HG03139 (cell line): Measurements from ENCODE around the gene APMAP.
"Not testable (repeated sequence)": the region's sequence is repeated elsewhere in the genome, so short reads cannot be mapped to it uniquely, and the experiment has no call there.

Source experiments
- ATAC-seq: cut with Tn5 transposase; IDR thresholded peaks from one replicate; pipeline ENCODE4 v1.9.1; 2021; ENCODE audit not compliant: unreplicated experiment

The APMAP gene

DNA sequence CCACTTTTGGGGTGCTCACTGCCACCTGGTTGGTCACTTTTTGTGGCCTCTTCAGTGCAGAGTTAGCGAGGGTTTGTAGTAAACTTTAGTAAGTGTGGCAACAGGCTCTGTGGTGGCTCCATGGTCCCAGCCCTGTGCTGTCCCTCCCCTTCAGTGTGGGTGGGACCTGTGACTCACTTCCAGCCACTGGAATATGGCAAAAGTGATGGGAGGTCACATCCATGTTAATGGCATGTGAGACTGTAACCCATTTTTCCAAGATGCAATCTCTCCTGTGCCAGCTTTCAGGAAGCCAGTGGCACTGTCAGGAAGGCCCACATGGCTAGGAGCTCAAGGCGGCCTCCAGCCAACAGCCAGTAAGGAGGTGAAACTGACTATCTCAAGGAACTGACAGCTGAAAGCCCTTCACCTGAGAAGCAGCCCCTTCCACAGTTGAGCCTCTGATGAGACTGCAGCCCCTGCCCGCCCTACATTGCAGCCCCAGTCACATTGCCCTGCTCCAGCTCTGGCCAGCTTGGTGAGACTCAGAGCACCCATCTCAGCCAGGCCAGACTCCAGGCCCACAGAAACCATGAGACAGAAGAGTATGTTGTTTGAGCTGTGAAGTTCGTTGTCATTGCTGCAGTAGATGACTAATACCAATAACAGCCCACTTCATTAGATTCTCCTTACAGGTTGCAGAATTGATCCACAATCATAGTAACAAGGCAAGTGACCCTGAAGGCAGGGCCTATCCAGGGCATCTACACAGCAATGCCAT, 56.6 kb downstream of the APMAP start:
- no peak for ATAC-seq

DNA sequence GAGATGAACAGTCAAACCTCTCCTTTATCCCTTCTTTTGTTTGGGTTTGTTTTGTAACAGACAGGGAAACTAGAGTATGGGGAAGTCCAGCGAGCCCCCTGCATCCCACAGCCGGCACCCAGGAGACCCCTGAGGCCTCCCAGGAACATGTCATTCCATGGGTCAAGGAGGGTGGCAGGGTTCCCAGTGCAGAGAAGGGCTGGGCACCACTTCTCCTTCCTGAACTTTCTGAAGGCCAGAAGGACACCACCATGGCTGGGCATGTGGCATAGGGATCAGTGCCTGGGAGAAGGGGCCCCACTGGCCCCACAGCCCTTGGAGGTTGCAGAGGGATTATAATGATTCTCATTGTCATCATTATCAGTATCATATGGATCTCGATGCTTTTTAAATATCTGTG, 57.4 kb downstream of the APMAP start:
- ATAC-seq: no peak

DNA sequence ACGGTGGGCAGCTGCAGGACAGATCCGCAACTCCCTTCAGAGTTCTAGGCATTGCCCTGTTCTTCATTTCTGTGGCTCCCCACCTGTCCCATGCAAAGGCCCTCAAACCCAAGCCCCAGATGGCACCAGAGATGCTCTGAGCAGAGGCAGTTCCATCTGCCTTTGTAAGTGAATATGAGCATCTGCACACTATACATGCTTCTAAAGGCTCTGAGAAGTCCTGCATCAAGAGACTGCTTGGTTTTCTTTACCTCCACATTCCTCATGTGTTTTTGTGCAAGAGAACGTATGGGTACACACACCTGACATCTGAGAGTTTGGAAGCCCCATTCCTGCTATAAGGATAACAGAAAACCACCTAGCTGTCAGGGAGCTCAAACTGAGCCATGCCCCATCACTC, 57.8 kb downstream of the APMAP start:
- no peak for ATAC-seq

DNA sequence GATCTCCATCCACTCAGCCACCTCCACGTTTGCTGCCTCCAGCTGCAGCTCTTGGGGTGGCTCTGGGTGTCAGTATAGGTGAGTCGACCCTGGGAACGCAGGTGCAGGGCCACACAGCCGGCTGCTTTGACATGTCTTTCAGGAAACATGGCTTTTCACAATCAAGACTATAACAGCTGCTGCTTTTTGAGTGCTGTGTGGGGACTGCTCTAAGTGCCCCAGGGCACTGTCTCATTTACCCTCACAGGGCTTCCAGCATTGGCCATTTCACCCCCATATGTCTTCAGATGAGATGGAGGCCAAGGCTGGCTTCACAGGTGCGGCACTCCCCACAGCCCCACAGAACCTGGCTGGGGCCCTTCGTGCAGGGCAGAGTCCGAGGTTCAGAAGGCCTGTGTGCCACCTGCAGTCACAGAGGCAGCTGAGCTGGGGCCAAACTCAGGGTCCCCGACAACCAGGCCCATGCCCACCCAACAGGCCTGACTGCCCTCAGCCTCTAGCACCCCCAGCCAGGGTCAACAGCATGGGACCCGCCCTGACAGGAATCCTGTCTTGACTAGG, 58.4 kb downstream of the APMAP start:
- ATAC-seq: no peak

DNA sequence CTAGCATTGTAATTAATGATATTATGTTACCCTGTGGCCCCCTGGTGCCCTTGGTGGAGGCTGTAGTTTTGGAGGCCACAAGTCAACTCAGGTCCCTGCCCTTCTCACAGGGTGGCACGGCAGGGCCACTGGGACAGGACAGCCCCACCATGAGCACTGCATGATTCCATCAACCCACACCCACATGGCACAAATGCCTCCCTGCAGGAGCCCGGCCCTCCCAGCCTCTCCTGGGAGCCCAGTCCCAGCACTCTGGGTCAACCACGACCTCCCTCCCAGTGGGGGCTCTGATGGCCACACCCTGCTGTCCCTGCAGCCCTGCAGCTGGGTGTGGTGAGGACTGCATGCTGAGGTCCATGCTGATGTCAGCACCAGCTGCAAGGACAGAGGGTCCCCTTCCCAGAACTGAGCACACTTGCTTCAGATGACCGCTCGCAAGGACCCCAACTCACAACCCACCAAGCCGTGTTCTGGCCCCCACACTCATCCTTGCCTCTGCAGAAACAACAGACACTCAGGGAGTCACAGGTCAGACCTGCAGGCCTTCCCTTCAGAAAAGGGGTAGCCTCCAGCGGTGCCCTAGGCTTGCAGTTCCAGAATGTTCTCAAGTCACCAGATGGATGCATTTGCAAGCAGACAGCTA, 59.2 kb downstream of the APMAP start:
- ATAC-seq: no peak

DNA sequence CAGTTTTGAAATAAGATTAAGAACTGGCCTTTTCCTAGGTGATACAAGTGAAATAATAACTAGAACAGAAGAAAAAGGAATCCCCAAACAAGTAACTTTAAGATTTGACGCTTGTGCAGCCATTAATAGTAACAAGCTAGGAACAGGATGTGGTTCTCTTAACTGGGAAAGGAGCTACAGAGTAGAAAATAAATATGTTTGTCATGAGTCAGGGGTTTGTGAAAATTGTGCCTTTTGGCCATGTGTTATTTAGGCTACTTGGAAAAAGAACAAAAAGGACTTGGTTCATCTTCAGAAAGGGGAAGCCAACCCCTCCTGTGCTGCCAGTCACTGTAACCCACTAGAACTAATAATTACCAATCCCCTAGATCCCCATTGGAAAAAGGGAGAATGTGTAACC, 60.7 kb downstream of the APMAP start:
- ATAC-seq: not testable (repeated sequence)

DNA sequence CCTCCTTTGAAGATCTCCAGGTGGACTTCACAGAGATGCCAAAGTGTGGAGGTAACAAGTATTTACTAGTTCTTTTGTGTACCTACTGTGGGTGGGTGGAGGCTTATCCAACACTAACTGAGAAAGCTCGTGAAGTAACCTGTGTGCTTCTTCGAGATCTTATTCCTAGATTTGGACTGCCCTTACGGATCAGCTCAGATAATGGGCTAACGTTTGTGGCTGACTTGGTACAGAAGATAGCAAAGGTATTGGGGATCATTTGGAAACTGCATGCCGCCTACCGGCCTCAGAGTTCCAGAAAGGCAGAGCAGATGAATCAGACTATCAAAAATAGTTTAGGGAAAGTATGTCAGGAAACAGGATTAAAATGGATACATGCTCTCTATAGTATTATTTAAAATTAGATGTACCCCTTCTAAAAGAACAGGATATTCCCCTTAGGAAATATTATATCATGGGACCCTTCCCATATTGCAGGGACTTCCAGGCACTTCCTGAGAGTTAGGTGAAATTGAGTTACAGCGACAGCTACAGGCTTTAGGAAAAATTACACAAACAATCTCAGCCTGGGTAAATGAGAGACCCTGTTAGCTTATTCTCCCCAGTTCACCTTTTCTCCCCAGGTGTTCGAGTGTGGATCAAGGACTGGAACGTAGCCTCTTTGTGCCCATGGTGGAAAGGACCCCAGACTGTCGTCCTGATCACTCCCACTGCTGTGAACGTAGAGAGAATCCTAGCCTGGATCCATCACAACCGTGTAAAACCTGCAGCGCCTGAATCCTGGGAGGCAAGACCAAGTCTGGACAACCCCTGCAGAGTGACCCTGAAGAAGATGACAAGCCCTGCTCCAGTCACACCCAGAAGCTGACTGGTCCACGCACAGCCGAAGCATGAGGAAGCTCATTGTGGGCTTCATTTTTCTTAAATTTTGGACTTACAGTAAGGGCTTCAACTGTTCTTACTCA, 61.5 kb downstream of the APMAP start:
- not testable (repeated sequence) for ATAC-seq

DNA sequence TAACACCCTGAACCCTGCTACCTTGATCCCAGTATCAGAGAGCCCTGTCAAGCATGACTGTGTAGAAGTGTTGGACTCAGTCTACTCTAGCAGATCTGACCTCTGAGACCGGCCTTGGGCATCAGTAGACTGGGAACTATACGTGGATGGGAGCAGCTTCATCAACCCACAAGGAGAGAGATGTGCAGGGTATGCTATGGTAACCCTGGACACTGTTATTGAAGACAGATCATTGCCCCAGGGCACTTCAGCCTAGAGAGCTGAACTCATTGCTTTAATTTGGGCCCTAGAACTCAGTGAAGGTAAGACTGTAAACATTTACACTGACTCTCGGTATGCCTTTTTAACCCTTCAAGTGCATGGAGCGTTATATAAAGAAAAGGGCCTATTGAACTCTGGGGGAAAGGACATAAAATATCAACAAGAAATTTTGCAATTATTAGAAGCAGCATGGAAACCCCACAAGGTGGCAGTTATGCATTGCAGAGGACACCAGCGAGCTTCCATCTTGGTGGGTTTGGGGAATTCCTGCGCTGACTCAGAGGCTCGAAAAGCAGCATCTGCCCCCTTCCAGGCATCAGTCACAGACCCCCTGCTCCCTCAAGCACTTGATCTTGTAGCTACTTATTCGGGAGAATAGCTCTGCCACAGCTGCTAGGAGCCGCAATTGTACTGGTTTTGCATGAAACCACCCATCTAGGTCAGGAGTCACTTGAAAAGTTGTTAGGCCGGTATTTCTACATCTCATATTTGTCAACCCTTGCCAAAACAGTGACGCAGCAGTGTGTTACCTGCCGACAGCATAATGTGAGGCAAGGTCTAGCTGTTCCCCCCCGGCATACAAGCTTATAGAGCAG, 62.5 kb downstream of the APMAP start:
- not testable (repeated sequence) for ATAC-seq

DNA sequence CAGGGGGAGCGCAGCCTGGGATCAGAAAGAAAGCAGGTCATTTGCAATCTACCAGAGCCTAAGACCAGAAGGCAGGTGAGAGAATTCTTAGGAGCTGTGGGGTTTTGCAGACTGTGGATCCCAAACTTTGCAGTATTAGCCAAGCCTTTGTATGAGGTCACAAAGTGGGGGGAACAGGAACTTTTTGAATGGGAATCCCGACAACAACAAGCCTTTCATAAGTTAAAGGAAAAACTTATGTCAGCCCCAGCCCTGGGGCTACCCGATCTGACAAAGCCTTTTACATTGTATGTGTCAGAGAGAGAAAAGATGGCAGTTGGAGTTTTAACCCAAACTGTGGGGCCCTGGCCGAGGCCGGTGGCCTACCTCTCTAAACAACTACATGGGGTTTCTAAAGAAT, 63.3 kb downstream of the APMAP start:
- ATAC-seq: not testable (repeated sequence)

DNA sequence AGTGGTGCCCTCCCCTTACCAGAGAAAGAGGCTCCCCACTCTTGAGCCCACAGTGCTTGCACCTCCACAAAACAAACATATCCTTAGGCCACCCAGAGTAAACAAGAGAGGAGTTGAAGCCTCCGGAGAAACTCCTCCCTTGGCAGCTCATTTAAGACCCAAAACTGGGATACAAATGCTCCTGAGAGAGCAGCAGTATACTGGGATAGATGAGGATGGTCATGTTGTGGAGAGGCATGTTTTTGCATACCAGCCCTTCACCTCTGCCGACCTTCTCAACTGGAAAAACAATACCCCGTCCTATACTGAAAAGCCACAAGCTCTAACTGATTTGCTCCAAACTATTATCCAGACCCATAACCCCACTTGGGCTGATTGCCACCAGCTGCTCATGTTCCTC, 71.8 kb downstream of the APMAP start:
- not testable (repeated sequence) for ATAC-seq

DNA sequence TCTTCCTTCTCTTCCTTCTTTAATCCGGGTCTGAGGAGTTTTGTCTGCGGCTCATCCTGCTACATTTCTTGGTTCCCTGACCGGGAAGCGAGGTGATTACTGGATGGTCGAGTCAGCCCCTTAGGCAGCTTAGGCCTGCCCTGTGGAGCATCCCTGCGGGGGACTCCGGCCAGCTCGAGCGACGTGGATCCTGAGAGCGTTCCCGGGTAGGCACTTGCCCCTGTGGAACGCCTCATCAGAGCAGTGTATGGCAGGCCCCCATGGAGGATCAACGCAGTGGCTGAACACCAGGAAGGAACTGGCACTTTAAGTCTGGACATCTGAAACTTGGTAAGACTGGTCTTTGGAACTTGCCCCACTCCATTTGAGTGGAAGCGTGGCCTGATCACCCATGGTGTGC, 72.9 kb downstream of the APMAP start:
- not testable (repeated sequence) for ATAC-seq

DNA sequence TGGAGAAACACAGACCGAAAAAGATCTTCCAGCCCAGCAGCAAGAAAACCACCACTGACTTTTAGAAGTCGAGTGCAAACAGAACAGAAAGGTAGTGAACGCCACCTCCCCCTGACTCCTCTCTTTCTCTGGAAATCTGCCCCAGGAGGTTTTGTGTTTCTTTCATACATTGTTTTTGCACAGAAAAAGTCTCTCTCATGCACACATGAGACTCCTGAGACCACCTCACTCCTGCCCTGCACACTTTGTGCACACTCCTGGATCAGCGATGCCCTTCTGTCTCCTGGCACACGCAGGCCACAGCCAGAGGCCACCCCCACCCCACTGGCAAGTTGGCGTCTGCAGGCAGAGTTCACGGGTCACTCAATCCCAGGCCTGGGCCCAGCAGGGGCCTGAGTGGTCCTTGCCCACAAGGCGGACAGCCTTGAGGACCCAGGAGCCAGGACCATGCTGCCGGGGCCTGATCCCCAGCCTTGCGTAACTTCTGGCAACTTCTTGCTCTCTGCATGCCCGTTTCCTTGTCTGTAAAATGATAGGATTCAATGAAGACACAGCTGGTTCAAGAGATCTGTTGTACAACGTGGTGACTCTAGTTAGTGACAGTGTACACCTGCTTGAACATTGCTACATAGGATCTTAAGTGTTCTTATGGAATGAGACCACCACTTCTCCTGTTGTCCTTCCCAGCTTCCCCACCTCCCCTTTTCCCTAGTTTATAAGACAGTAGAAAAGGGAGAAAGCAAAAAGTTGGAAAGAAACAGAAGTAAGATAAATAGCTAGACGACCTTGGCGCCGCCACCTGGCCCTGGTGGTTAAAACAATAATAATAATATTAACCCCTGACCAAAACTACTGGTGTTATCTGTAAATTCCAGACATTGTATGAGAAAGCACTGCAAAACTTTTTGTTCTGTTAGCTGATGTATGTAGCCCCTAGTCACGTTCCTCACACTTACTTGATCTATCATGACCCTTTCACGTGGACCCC, 73.7 kb downstream of the APMAP start:
- ATAC-seq: no peak

DNA sequence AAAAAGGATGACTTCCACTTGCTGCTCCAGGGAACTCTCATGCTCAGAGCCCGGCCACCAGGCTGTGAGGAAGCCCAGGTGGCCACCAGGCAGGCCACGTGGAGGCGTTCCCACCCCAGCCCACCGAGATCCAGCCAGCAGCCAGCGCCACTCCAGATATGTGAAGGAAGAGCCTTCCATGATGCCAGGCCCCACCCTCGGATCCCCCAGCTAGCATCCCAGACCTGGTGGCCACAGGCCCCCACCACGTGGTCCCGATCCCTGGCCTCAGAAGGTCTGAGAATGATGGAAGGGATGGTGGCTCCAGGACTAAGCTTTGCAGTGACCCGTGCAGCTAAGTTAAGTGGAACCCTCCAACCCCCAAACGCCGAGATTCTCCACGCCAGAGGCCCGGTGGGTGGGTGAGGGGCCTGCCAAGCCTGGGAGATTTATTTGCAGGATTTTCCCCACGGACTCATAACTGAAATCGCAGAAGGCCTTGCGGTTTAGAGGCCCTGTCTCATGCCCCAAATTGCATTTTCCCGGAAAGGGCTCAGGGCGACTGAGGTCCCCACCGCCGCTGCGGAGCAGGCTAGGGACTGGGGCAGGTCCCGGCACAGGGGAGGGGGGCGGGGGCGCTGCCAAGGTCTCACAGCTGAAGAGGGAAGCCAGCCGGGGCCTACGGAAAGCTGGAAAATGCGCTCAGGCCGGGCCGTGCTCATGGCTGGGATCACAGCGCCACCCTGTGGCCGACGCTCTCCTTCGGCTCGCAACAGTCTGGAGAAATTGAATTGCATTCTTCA, 74.6 kb downstream of the APMAP start:
- ATAC-seq: no peak

DNA sequence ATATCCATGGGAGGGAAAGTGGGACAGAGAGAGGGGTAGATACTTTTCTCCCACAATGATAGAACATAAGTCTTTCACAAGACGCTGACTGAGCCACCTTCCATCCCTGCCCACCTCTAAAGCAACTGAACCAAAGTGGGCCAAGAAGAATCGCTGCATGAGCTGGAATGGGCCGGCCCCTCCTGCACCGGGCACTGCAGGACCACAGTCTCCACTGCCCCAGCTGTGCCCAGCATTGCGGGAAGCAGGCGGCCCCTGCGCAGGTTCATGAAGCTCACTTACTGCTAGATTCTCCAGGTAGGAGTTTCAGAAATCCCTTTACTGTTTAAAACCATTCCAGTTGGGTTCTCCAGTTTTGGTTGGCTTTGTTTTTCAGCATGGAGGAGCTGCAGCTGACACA, 75.5 kb downstream of the APMAP start:
- no peak for ATAC-seq

DNA sequence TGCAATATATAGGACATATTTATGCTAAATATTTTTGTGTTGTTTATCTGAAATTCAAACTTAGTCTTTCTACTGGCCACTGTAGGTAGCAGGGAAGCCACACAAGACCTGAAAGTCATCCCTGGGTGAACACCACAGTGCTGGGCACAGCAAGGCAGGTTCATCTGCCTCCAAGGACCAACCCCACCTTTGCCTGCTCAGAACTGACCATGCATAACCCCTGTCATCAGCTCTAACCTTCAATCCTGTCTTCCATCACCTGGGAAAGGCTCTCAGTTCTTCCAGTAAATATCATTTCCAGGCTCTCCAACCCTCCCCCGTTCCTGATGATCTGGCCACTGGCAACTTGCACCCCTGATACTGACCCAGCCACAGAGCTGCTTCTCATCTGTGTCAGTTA, 76.1 kb downstream of the APMAP start:
- no peak for ATAC-seq

DNA sequence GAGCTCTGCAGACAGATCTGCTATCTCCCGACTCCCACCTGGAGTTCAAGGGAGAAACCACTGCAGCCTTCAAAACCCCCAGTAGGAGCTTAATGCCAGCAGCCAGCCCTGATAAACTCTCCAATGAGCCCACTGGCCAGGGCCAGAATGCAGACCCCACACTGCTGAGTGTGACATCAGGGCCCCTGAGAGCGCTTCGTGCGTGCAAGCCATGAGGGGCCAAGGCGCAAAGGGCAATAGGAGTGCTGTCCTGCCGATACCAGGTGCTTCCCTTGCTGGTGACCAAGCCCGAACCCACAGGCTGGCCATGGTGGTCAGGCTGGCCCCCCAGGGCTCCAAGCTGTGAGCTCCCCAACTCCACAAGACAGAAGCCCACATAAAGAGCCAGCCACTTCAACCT, 76.7 kb downstream of the APMAP start:
- no peak for ATAC-seq

DNA sequence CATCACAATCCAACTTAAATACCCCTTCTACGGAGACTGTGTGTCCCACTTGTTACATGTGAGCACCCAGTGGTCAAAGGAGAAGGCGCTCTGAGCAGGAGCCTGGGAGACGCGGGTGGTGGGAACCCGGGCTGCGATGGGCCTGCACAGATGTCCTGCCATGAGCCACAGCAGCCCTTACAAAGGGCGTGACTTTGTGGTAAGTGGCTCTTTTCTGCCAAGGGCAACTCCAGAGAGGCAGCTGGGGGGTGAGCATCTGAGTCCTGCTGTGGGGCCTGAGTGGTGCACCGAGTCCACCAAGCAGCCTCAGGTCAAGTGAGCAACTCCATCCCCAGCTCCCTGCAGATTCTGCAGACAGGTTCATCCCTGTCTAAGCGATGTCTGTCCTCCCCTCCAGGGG, 77.1 kb downstream of the APMAP start:
- ATAC-seq: no peak
